Measurements from ENCODE around the gene ENC1. TPM values are rescaled to one million over a fixed set of nuclear protein-coding genes. Genes with fewer than 3 reads are reported as not detected.

The ENC1 gene
- total RNA-seq, 1 donor from 2014 or later = 363 TPM

- DNase-seq (ENCODE audit: low read depth) = no peak
- peaks cover 27% of the 10 kb centered on the region for H3K79me2 ChIP-seq (ENCODE audit: insufficient read depth, low read length)
- peak overlapping the region; percentile 54 for H3K27ac ChIP-seq (ENCODE audit: low read depth, low read length)
- peaks cover 81% of the 10 kb centered on the region for H3K4me1 Mint-ChIP-seq (ENCODE audit: low read depth, unreplicated experiment)
- TF ChIP-seq, protein P1, sequence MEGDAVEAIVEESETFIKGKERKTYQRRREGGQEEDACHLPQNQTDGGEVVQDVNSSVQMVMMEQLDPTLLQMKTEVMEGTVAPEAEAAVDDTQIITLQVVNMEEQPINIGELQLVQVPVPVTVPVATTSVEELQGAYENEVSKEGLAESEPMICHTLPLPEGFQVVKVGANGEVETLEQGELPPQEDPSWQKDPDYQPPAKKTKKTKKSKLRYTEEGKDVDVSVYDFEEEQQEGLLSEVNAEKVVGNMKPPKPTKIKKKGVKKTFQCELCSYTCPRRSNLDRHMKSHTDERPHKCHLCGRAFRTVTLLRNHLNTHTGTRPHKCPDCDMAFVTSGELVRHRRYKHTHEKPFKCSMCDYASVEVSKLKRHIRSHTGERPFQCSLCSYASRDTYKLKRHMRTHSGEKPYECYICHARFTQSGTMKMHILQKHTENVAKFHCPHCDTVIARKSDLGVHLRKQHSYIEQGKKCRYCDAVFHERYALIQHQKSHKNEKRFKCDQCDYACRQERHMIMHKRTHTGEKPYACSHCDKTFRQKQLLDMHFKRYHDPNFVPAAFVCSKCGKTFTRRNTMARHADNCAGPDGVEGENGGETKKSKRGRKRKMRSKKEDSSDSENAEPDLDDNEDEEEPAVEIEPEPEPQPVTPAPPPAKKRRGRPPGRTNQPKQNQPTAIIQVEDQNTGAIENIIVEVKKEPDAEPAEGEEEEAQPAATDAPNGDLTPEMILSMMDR (IDR thresholded peaks at IDR 0.05; ENCODE audit: insufficient read depth, low read depth, low read length) = no peak
- TF ChIP-seq EZH2 (IDR thresholded peaks at IDR 0.05; ENCODE audit: insufficient read depth, low read length) = no peak
- no peak overlapping the region for H3K4me3 ChIP-seq (ENCODE audit: insufficient read depth, low read depth, low read length)
- peak overlapping the region; percentile 14 for H3K9ac ChIP-seq (ENCODE audit: low read length)
- no peaks in the 10 kb centered on the region for H3K9me3 Mint-ChIP-seq (ENCODE audit: unreplicated experiment)
- peaks cover 66% of the 10 kb centered on the region for H3K4me1 ChIP-seq (ENCODE audit: insufficient read depth, low read length)
- peaks cover 8% of the 10 kb centered on the region for H3K36me3 Mint-ChIP-seq (ENCODE audit: low read depth, unreplicated experiment)
- H3K27me3 ChIP-seq (ENCODE audit: insufficient read depth, low read length) = no peaks in the 10 kb centered on the region
- peaks cover 26% of the 10 kb centered on the region for H3K36me3 ChIP-seq (ENCODE audit: insufficient read depth, low read length)
- H2AFZ ChIP-seq (ENCODE audit: low read depth, low read length) = no peak overlapping the region
- no peaks in the 10 kb centered on the region for H3K9me3 ChIP-seq (ENCODE audit: insufficient read depth, low read depth, low read length)
- no peaks in the 10 kb centered on the region for H3K27me3 Mint-ChIP-seq (ENCODE audit: low read depth, unreplicated experiment)
- peak overlapping the region; percentile 91 for H3K27ac Mint-ChIP-seq (ENCODE audit: unreplicated experiment)
- FAIRE-seq = no peak
- no peak overlapping the region for H3K4me2 ChIP-seq (ENCODE audit: low read length)
- H3K4me3 Mint-ChIP-seq (ENCODE audit: unreplicated experiment) = no peak overlapping the region
- H4K20me1 ChIP-seq (ENCODE audit: insufficient read depth, low read length) = peaks cover 12% of the 10 kb centered on the region
Observed at GRCh38 chr5:74624931-74625505, 15.5 kb downstream of the ENC1 start.

GRCh38 chr5:74624501-74624900, 16.0 kb downstream of the ENC1 start:
- Histone ChIP-seq H3K4me2 (ENCODE audit: low read length) (no peak overlapping the region), H2AFZ (ENCODE audit: low read depth, low read length) (no peak overlapping the region), H3K4me3 (ENCODE audit: insufficient read depth, low read depth, low read length) (no peak overlapping the region), H3K9me3 (ENCODE audit: insufficient read depth, low read depth, low read length) (no peaks in the 10 kb centered on the region), H4K20me1 (ENCODE audit: insufficient read depth, low read length) (peaks cover 12% of the 10 kb centered on the region), H3K36me3 (ENCODE audit: insufficient read depth, low read length) (peaks cover 21% of the 10 kb centered on the region), H3K27ac (ENCODE audit: low read depth, low read length) (peak overlapping the region; percentile 3), H3K27me3 (ENCODE audit: insufficient read depth, low read length) (no peaks in the 10 kb centered on the region), H3K4me1 (ENCODE audit: insufficient read depth, low read length) (peaks cover 60% of the 10 kb centered on the region), H3K9ac (ENCODE audit: low read length) (no peak overlapping the region), H3K79me2 (ENCODE audit: insufficient read depth, low read length) (peaks cover 22% of the 10 kb centered on the region)
- Mint-ChIP-seq H3K4me3 (ENCODE audit: unreplicated experiment) (peak overlapping the region; percentile 14), H3K27me3 (ENCODE audit: low read depth, unreplicated experiment) (no peaks in the 10 kb centered on the region), H3K27ac (ENCODE audit: unreplicated experiment) (peak overlapping the region; percentile 86), H3K9me3 (ENCODE audit: unreplicated experiment) (no peaks in the 10 kb centered on the region), H3K36me3 (ENCODE audit: low read depth, unreplicated experiment) (peaks cover 9% of the 10 kb centered on the region), H3K4me1 (ENCODE audit: low read depth, unreplicated experiment) (peaks cover 82% of the 10 kb centered on the region)
- TF ChIP-seq EZH2 (IDR thresholded peaks at IDR 0.05; ENCODE audit: insufficient read depth, low read length) = no peak
- TF ChIP-seq, protein P1 (IDR thresholded peaks at IDR 0.05; ENCODE audit: insufficient read depth, low read depth, low read length) = no peak
- DNase-seq (ENCODE audit: low read depth) = peak; percentile 66
- no peak for FAIRE-seq

DNA sequence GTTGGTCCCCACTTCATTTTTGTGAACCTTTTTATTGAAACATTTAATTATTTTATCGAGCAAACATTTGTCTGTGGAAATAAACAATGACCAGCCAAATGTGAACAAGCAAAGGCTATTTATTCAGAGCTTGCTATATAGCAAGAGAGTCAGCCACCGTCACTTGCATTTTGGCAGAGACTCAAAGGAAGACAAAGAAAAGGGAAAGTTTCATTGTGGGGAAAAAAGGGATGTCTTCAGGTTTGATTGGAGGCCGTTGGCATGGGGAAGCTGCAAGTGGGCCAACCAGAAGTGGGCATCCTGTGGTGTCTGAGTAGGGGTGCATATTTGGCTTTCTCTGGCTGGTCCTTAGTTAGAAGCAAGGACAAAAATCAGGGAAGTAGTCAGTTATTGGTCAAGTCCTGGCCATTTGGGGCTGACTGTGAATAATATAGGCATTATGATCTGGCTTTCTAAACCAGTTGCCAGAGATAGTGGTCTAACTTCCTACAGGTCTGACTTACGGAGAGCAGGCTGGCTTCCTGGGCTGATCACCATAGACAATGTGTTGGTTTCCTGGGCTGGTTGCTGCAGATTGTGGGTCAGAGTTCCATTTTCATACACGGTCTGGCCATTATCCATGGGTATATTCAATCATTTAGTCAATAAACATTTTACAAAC, 16.6 kb downstream of the ENC1 start:
- Histone ChIP-seq H3K4me3 (ENCODE audit: insufficient read depth, low read depth, low read length) (no peak overlapping the region), H4K20me1 (ENCODE audit: insufficient read depth, low read length) (peaks cover 12% of the 10 kb centered on the region), H2AFZ (ENCODE audit: low read depth, low read length) (no peak overlapping the region), H3K9me3 (ENCODE audit: insufficient read depth, low read depth, low read length) (no peaks in the 10 kb centered on the region), H3K79me2 (ENCODE audit: insufficient read depth, low read length) (peaks cover 16% of the 10 kb centered on the region), H3K9ac (ENCODE audit: low read length) (peak overlapping the region; percentile 17), H3K27me3 (ENCODE audit: insufficient read depth, low read length) (no peaks in the 10 kb centered on the region), H3K4me1 (ENCODE audit: insufficient read depth, low read length) (peaks cover 55% of the 10 kb centered on the region), H3K36me3 (ENCODE audit: insufficient read depth, low read length) (peaks cover 15% of the 10 kb centered on the region), H3K4me2 (ENCODE audit: low read length) (no peak overlapping the region), H3K27ac (ENCODE audit: low read depth, low read length) (peak overlapping the region; percentile 35)
- H3K9me3 Mint-ChIP-seq (ENCODE audit: unreplicated experiment) = no peaks in the 10 kb centered on the region
- peaks cover 83% of the 10 kb centered on the region for H3K4me1 Mint-ChIP-seq (ENCODE audit: low read depth, unreplicated experiment)
- H3K4me3 Mint-ChIP-seq (ENCODE audit: unreplicated experiment) = peak overlapping the region; percentile 14
- no peaks in the 10 kb centered on the region for H3K27me3 Mint-ChIP-seq (ENCODE audit: low read depth, unreplicated experiment)
- no peak for DNase-seq (ENCODE audit: low read depth)
- peak overlapping the region; percentile 86 for H3K27ac Mint-ChIP-seq (ENCODE audit: unreplicated experiment)
- H3K36me3 Mint-ChIP-seq (ENCODE audit: low read depth, unreplicated experiment) = peaks cover 11% of the 10 kb centered on the region
- no peak for TF ChIP-seq EZH2 (IDR thresholded peaks at IDR 0.05; ENCODE audit: insufficient read depth, low read length)
- TF ChIP-seq, protein P1 (IDR thresholded peaks at IDR 0.05; ENCODE audit: insufficient read depth, low read depth, low read length) = no peak
- FAIRE-seq = no peak
